ENCODE measurements around the gene ERC2. TPM values are rescaled to one million over a fixed set of nuclear protein-coding genes. Genes with fewer than 3 reads are reported as not detected.
A peak's percentile ranks its signal among the peaks of the same experiment; 100 is the strongest.

Gene ERC2
- total and polyA plus RNA-seq, 7 experiments from 2014 or later = not detected

- no peak for ATAC-seq
- Histone ChIP-seq H3K9me3 (ENCODE audit: control insufficient read depth in 2 of 3, low read length in 3 of 3) (no peaks in the 10 kb centered on the region), H3K27me3 (ENCODE audit: control insufficient read depth in 2 of 2, insufficient read depth in 2 of 2, low read length in 2 of 2) (no peaks in the 10 kb centered on the region), H3K4me3 (ENCODE audit: low read length) (no peak overlapping the region), H3K27ac (ENCODE audit: low read depth, low read length) (no peak overlapping the region), H3K4me1 (ENCODE audit: control insufficient read depth in 2 of 2, insufficient read depth in 2 of 2, low read length in 2 of 2) (no peaks in the 10 kb centered on the region), H3K36me3 (ENCODE audit: control insufficient read depth in 2 of 3, insufficient read depth in 3 of 3, low read length in 3 of 3) (no peaks in the 10 kb centered on the region)
- Mint-ChIP-seq H3K4me3 (no peak overlapping the region), H3K9me3 (peaks cover 0 to 6% (median 0%) of the 10 kb centered on the region in 11 donors), H3K27me3 (peaks cover 29 to 42% (median 39%) of the 10 kb centered on the region in 5 donors), H3K4me1 (peaks cover 0 to 12% (median 7%) of the 10 kb centered on the region in 7 donors), H3K36me3 (no peaks in the 10 kb centered on the region), H3K27ac (no peak overlapping the region)
- DNase-seq = no peak
- CTCF ChIA-PET = interaction anchor here (0.6 kb wide), 1 partner anchor 561 kb away, joined by 3 read pairs; no protein-coding TSS in a partner anchor
- POLR2A ChIA-PET = no interaction called here
- intact Hi-C loops (cut with micrococcal nuclease) = no loop called here
These were observed 975.3 kb downstream of the ERC2 start for GRCh38 chr3:55492976-55493375.

- Histone ChIP-seq H3K4me1 (ENCODE audit: control insufficient read depth in 2 of 2, insufficient read depth in 2 of 2, low read length in 2 of 2) (no peaks in the 10 kb centered on the region), H3K36me3 (ENCODE audit: control insufficient read depth in 2 of 3, insufficient read depth in 3 of 3, low read length in 3 of 3) (no peaks in the 10 kb centered on the region), H3K27ac (ENCODE audit: low read depth, low read length) (no peak overlapping the region), H3K27me3 (ENCODE audit: control insufficient read depth in 2 of 2, insufficient read depth in 2 of 2, low read length in 2 of 2) (no peaks in the 10 kb centered on the region), H3K4me3 (ENCODE audit: low read length) (no peak overlapping the region), H3K9me3 (ENCODE audit: control insufficient read depth in 2 of 3, low read length in 3 of 3) (no peaks in the 10 kb centered on the region)
- Mint-ChIP-seq H3K27ac (no peak overlapping the region), H3K36me3 (no peaks in the 10 kb centered on the region), H3K4me1 (peaks cover 0 to 24% (median 13%) of the 10 kb centered on the region in 7 donors), H3K4me3 (no peak overlapping the region), H3K27me3 (peaks cover 34 to 54% (median 52%) of the 10 kb centered on the region in 5 donors), H3K9me3 (peaks cover 0 to 10% (median 0%) of the 10 kb centered on the region in 11 donors)
- no peak for ATAC-seq
- no peak for DNase-seq
- intact Hi-C loops (cut with micrococcal nuclease) = no loop called here
- ChIA-PET CTCF (no interaction called here), POLR2A (no interaction called here)
These were observed 976.9 kb downstream of the ERC2 start for GRCh38 chr3:55491296-55491816.

GRCh38 chr3:55490276-55490913 lies 977.9 kb downstream of the ERC2 start:
- Mint-ChIP-seq H3K4me3 (peak overlapping the region in 1 of 10 donors; percentile 43), H3K4me1 (peaks cover 0 to 32% (median 17%) of the 10 kb centered on the region in 7 donors), H3K9me3 (peaks cover 0 to 10% (median 0%) of the 10 kb centered on the region in 11 donors), H3K27ac (no peak overlapping the region), H3K27me3 (peaks cover 41 to 61% (median 60%) of the 10 kb centered on the region in 5 donors), H3K36me3 (peaks cover 0 to 4% (median 0%) of the 10 kb centered on the region in 5 donors)
- POLR2A ChIA-PET = no interaction called here
- intact Hi-C loops (cut with micrococcal nuclease) = no loop called here
- Histone ChIP-seq H3K9me3 (ENCODE audit: control insufficient read depth in 2 of 3, low read length in 3 of 3) (no peaks in the 10 kb centered on the region), H3K27me3 (ENCODE audit: control insufficient read depth in 2 of 2, insufficient read depth in 2 of 2, low read length in 2 of 2) (no peaks in the 10 kb centered on the region), H3K4me3 (ENCODE audit: low read length) (no peak overlapping the region), H3K27ac (ENCODE audit: low read depth, low read length) (no peak overlapping the region), H3K4me1 (ENCODE audit: control insufficient read depth in 2 of 2, insufficient read depth in 2 of 2, low read length in 2 of 2) (no peaks in the 10 kb centered on the region), H3K36me3 (ENCODE audit: control insufficient read depth in 2 of 3, insufficient read depth in 3 of 3, low read length in 3 of 3) (no peaks in the 10 kb centered on the region)
- CTCF ChIA-PET = no interaction called here
- ATAC-seq = no peak
- DNase-seq = no peak

- intact Hi-C loops (cut with micrococcal nuclease) = loop anchor here in 1 of 2 donors (5.0 kb wide), 1 partner anchor 813 kb away; no protein-coding TSS in a partner anchor
- H3K4me1 Mint-ChIP-seq = peaks cover 0 to 34% (median 20%) of the 10 kb centered on the region in 7 donors
- peaks cover 0 to 8% (median 0%) of the 10 kb centered on the region in 11 donors for H3K9me3 Mint-ChIP-seq
- H3K36me3 ChIP-seq (ENCODE audit: control insufficient read depth in 2 of 3, insufficient read depth in 3 of 3, low read length in 3 of 3) = no peaks in the 10 kb centered on the region
- H3K27me3 ChIP-seq (ENCODE audit: control insufficient read depth in 2 of 2, insufficient read depth in 2 of 2, low read length in 2 of 2) = no peaks in the 10 kb centered on the region
- peaks cover 0 to 5% (median 0%) of the 10 kb centered on the region in 5 donors for H3K36me3 Mint-ChIP-seq
- H3K9me3 ChIP-seq (ENCODE audit: control insufficient read depth in 2 of 3, low read length in 3 of 3) = no peaks in the 10 kb centered on the region
- no peak overlapping the region for H3K4me3 ChIP-seq (ENCODE audit: low read length)
- POLR2A ChIA-PET = no interaction called here
- DNase-seq (no peak), ATAC-seq (no peak)
- no peaks in the 10 kb centered on the region for H3K4me1 ChIP-seq (ENCODE audit: control insufficient read depth in 2 of 2, insufficient read depth in 2 of 2, low read length in 2 of 2)
- H3K4me3 Mint-ChIP-seq = peak overlapping the region in 5 of 10 donors; percentile 7 to 64 (median 45)
- CTCF ChIA-PET = no interaction called here
- H3K27ac ChIP-seq (ENCODE audit: low read depth, low read length) = no peak overlapping the region
- H3K27me3 Mint-ChIP-seq = peaks cover 44 to 68% (median 63%) of the 10 kb centered on the region in 5 donors
- H3K27ac Mint-ChIP-seq = peak overlapping the region in 1 of 9 donors; percentile 5
These were observed 978.5 kb downstream of the ERC2 start for GRCh38 chr3:55489798-55490132.

- H3K4me3 Mint-ChIP-seq = peak overlapping the region; percentile 9 to 85 (median 59)
- H3K9me3 Mint-ChIP-seq = peaks cover 0 to 10% (median 0%) of the 10 kb centered on the region in 11 donors
- peaks cover 56 to 80% (median 72%) of the 10 kb centered on the region in 5 donors for H3K27me3 Mint-ChIP-seq
- H3K27ac Mint-ChIP-seq = peak overlapping the region in 1 of 9 donors; percentile 42
- H3K4me1 Mint-ChIP-seq = peaks cover 0 to 46% (median 26%) of the 10 kb centered on the region in 7 donors
- intact Hi-C loops (cut with micrococcal nuclease) = loop anchor here in 1 of 2 donors (5.0 kb wide), 1 partner anchor 814 kb away; no protein-coding TSS in a partner anchor
- Histone ChIP-seq H3K36me3 (ENCODE audit: control insufficient read depth in 2 of 3, insufficient read depth in 3 of 3, low read length in 3 of 3) (no peaks in the 10 kb centered on the region), H3K9me3 (ENCODE audit: control insufficient read depth in 2 of 3, low read length in 3 of 3) (no peaks in the 10 kb centered on the region), H3K4me3 (ENCODE audit: low read length) (no peak overlapping the region), H3K4me1 (ENCODE audit: control insufficient read depth in 2 of 2, insufficient read depth in 2 of 2, low read length in 2 of 2) (no peaks in the 10 kb centered on the region), H3K27ac (ENCODE audit: low read depth, low read length) (no peak overlapping the region), H3K27me3 (ENCODE audit: control insufficient read depth in 2 of 2, insufficient read depth in 2 of 2, low read length in 2 of 2) (peaks cover 0 to 4% of the 10 kb centered on the region in 2 donors)
- no peak for ATAC-seq
- peaks cover 0 to 5% (median 0%) of the 10 kb centered on the region in 5 donors for H3K36me3 Mint-ChIP-seq
- ChIA-PET POLR2A (no interaction called here), CTCF (no interaction called here)
- no peak for DNase-seq
These were observed 979.7 kb downstream of the ERC2 start for GRCh38 chr3:55488398-55489055.

- peaks cover 65 to 89% (median 74%) of the 10 kb centered on the region in 5 donors for H3K27me3 Mint-ChIP-seq
- H3K36me3 Mint-ChIP-seq = peaks cover 0 to 5% (median 0%) of the 10 kb centered on the region in 5 donors
- POLR2A ChIA-PET = no interaction called here
- Histone ChIP-seq H3K4me1 (ENCODE audit: control insufficient read depth in 2 of 2, insufficient read depth in 2 of 2, low read length in 2 of 2) (no peaks in the 10 kb centered on the region), H3K9me3 (ENCODE audit: control insufficient read depth in 2 of 3, low read length in 3 of 3) (no peaks in the 10 kb centered on the region), H3K4me3 (ENCODE audit: low read length) (no peak overlapping the region), H3K36me3 (ENCODE audit: control insufficient read depth in 2 of 3, insufficient read depth in 3 of 3, low read length in 3 of 3) (no peaks in the 10 kb centered on the region), H3K27ac (ENCODE audit: low read depth, low read length) (no peak overlapping the region), H3K27me3 (ENCODE audit: control insufficient read depth in 2 of 2, insufficient read depth in 2 of 2, low read length in 2 of 2) (peaks cover 0 to 4% of the 10 kb centered on the region in 2 donors)
- H3K4me3 Mint-ChIP-seq = peak overlapping the region; percentile 40 to 85 (median 70)
- H3K9me3 Mint-ChIP-seq = peaks cover 0 to 11% (median 0%) of the 10 kb centered on the region in 11 donors
- intact Hi-C loops (cut with micrococcal nuclease) = loop anchor here in 1 of 2 donors (5.0 kb wide), 1 partner anchor 815 kb away; no protein-coding TSS in a partner anchor
- ATAC-seq (no peak), DNase-seq (no peak)
- peaks cover 0 to 51% (median 26%) of the 10 kb centered on the region in 7 donors for H3K4me1 Mint-ChIP-seq
- CTCF ChIA-PET = no interaction called here
- H3K27ac Mint-ChIP-seq = peak overlapping the region in 1 of 9 donors; percentile 52
These were observed 980.7 kb downstream of the ERC2 start for GRCh38 chr3:55487381-55488241.
